NCI-H1092 (cell line): ENCODE data around the gene KCMF1.

ENCODE experiments used
- DNase-seq: peaks from one replicate; lab custom pipeline; 2025; lab: John Stamatoyannopoulos, UW

The KCMF1 gene

DNA sequence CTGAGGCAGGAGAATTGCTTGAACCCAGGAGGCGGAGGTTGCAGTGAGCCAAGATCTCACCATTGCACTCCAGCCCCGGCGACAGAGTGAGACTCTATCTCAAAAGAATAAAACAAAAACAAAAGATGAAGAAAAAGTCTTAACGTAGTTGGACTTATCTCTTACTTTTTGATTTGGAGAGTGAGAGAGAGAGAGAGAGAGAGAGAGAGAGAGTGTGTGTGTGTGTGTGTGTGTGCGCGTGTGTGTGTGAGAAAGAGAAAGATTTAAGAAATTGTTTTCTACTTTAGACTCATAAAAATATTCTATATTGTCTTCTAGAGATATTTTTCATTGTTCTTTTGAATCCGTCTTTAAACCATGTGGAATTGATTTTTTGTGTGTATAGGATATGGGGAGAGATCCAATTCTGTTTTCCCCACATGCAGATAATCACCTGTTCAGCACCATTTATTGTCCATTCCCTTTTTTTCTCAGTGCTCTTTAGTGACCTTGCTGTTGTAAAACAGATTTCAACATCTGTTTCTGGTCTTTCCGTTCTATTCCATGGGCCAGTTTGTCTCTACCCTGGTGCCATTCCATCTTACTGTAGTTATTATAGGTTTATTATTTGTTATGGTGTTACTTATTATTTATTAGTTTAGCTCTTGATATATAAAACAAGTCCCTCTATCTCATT lies 53.5 kb downstream of the KCMF1 start:
- DNase-seq, result no peak

DNA sequence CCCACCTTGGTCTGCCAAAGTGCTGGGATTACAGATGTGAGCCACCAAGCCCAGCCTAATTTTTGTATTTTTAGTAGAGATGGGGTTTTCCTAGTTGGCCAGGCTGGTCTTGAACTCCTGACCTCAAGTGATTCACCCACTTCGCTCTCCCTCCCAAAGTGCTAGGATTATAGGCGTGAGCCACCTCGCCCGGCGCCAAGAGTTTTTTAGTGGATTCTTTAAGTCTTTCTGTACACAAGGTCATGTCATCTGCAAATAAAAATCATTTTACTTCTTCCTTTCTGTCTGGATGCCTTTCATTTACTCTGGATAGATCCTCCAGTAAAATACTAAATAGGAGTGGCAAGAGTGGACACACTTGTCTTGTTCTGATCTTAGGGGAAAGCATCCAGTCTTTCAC lies 61.7 kb downstream of the KCMF1 start:
- no peak for DNase-seq

DNA sequence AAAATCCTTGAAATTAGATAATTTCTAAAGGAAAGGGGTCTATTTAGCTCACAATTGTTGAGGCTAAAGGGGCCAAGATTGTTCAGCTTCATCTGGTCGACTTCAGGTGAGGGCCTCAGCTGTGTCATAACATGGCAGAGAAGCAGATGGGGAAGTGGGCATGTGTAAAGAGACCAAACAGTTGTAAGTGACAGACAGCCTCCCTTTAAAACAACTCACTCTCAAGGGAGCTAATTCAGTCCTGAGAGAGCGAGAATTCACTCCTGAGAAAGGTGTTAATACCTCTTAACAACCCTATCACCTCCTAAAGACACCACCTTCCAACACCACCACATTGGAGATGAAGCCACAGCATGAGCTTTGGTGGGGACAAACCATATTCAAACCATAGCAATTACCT lies 62.4 kb downstream of the KCMF1 start:
- DNase-seq, result no peak

DNA sequence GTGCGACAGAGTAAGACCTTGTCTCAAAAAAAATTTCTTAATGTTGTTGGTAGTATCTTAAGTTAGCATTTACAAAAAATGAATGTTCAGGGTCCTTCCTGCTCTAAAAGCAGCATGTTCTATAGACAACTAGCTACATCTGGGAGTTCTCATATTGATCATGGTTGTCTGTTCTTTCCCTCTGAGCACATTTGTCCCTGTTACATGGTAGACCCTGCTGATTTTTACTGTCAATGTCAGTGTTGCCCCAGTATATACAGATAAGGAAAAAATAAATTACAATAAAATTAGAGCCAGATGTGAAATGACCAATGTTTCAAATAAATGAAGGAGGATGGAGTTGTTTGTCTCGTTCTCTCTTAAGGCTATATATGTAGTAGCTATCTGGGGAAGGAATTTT lies 63.2 kb downstream of the KCMF1 start:
- DNase-seq, result no peak

DNA sequence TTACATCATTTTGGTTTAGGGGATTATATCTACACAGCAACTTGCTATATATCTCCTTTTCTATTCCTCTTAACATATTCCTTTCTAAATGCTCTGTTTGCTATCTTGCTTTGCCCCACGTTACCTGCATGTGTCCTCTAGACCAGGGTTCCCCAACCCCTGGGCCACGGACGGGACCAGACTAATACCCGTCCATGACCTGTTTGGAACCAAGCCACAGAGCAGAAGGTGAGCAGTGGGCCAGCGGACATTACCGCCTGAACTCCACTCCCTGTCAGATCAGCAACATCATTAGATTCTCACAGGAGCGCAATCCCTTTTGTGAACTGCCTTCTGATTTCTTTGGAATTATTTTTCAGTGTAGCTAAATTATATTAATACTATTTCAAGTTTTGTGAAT lies 66.7 kb downstream of the KCMF1 start:
- no peak for DNase-seq

DNA sequence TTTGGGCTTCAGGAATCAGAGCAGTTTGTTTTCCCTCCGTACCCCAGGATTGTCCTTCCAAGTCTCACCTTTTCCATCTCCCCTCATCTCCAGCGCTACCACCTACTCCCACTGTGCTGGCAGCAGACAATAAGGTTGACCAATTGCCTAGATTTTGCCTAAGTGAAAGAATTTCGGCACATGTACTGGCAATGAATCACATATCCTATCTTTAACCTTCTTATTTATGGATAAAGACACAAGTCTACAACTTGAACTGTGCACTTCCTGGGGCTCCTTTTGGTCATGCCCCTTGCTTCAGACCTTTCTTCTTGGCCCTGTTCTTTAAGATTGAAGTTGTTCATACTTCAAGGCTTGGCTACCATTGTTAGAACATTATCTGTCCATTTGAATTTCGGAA lies 71.4 kb downstream of the KCMF1 start:
- no peak for DNase-seq

DNA sequence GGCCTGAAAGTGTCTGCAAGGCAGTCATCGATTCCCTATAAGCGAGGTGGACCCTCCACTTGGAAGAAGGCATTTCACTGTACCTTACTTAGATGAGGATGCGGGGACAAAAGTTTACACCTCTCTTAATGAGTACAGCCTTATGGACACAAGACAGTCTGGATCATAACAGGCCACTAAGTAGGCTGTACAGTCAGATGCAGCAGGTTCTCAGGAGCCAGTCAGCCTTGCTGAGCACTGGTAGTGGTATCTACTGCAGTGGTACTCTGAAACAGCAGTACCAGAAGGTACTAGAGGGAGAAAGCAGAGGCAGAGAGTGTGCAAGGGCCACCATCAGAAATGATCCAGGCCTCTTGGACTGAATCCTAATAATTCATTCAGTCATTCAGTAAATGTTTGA lies 77.6 kb downstream of the KCMF1 start:
- no peak for DNase-seq

DNA sequence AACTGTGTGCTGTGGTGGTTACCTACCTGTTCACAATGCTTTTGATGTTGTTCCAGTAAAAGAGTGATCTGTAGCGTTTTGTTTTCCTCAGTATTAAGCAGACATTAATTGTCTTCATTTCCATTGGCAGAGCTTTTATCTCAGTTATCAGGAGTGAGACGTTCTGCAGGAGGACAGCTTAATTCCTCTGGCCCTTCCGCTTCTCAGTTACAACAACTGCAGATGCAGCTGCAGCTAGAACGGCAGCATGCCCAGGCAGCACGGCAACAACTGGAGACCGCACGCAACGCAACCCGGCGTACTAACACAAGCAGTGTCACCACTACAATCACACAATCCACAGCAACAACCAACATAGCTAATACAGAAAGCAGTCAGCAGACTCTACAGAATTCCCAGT lies 78.3 kb downstream of the KCMF1 start:
- no peak for DNase-seq

DNA sequence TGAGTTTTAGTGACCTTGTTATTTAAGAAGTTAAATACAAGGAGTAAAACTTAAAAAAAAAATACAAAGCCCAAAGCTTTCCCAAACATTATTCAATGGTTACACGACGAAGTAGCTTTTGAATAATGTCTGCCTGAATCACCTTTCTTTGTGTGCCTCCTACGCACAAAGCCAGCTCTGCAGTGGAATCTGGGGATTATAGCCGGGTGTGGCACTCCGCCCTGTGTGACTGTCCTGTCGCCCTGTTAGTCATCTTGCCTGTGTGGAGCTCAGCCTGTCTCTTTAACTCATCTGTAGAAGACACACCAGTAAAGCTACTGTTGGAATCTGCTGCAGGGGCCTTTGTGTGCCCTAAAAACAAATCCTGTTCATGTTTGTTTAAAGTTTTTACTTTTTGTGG lies 82.8 kb downstream of the KCMF1 start:
- no peak for DNase-seq

DNA sequence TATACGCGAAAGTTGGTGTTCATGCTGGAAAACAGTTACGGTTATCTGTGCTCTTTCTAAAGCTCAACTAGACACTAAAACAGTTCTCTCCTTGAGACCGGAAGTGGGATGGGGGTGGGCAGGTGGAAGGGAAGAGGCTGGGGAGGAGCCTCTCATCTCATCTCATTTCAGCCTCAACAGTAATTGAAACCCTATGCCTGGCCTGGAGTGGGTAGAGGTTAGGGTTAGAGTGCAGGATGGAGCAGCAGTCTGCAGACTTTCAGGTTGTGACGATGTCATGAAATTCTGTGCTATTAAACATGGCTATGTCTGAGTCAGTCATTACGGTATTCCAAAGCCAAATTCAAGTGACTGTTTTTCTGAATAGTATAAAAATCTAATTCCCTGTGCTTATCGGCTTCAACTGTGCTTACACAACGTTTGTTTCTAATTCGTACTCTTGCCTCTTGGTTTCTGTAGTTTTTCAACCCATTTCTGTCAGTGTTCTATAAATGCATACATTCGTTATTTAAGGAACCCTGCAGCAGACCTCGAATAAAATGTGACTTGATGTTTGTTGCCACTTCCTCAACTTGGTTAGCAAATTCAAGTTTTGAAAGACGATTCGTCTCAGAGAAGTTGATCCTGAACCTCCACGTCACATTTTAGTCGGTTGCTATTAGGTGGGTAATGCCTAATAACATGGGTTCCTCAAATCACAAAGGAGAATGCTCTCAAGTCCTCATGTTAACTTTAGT lies 86.4 kb downstream of the KCMF1 start:
- DNase-seq, result no peak

DNA sequence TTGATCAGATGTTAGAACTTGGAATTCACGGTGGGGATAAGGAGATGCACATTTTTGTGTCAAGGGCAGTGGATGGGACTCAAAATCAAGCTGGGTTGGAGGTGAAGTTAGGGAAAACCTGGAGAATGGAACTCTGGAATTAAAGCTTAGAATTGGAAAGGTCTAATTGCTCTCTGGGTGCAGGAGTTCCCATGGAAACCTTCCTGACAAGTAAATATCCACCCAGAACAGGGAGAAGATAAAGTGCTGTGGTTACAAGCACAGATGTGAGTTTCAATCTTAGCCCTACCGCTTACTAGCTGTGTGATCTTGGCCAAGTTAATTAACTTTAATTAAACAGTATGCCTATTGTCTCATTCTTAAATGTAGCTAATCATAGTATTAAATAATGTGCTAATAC lies 90.9 kb downstream of the KCMF1 start:
- DNase-seq, result no peak

DNA sequence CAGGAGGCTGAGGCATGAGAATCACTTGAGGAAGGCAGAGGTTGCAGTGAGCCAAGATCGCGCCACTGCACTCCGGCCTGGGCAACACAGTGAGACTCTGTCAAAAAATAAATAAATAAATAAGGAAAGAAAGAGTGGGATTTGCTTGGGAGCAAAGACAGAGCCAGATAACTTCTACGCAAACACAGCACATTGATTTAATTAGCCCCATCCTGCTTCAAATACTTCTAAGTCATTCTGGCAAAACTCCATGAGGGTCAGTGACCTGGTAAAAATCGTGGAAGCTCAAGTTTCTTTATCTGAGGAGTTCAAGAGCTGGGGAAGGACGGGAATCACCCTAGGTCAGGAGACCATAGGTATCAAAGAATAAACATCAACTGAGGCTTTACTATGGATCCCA lies 91.6 kb downstream of the KCMF1 start:
- no peak for DNase-seq

DNA sequence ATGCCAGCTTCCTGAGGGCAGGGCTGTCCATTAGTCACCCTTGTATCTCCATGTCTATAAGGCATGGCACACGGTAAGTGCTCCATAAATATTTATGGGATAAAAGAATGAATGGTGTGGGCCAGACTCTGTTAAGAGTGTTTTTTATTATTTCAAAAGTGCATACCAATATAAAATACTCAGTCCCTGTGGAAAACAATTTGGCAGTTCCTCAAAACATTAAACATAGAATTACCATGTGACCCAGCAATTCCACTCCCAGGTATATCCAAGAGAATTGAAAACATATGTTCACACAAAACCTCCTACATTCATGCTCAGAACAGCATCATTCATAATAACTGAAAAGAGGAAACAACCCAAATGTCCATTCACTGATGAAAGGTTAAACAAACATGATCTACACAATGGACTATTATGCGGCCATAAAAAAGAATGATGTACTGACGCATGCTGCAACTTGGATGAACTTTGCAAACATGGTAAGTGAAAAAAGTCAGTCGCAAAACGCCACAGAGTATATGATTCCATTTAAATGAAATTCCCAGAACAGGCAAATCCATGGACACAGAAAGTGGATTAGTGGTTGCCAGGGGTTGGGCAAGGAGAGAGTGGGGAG lies 93.1 kb downstream of the KCMF1 start:
- DNase-seq, result no peak

DNA sequence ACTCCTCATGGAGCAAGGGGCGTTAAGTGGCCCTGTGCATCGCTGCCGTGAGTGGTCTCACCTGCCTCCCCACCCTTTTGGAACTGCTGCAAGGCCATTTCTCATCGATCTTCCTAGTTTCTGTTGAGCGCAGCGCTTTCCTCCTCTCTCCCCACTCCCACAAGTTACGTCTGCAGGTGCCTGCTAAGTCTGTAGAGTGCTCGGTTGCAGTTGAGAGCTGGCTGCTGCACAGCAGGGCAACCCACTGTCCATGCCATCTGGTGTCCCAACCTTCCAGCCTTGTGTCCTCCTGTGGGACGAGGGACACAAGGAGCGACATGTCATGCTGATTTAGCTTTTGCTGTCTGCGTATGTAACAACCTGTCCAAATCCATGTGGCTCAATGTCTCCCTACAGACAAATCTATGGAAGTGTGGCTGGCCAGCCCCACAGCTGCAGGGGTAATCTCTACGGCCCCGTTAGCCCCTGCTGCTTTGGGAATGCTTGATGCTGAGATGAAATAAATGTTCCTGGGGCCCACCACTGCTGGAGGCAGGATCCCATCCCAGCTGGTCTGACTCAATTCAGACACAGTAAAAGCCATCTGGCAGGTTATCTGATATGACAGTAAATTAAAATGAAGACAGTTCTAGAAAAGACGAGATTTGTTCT lies 94.1 kb downstream of the KCMF1 start:
- DNase-seq, result no peak

DNA sequence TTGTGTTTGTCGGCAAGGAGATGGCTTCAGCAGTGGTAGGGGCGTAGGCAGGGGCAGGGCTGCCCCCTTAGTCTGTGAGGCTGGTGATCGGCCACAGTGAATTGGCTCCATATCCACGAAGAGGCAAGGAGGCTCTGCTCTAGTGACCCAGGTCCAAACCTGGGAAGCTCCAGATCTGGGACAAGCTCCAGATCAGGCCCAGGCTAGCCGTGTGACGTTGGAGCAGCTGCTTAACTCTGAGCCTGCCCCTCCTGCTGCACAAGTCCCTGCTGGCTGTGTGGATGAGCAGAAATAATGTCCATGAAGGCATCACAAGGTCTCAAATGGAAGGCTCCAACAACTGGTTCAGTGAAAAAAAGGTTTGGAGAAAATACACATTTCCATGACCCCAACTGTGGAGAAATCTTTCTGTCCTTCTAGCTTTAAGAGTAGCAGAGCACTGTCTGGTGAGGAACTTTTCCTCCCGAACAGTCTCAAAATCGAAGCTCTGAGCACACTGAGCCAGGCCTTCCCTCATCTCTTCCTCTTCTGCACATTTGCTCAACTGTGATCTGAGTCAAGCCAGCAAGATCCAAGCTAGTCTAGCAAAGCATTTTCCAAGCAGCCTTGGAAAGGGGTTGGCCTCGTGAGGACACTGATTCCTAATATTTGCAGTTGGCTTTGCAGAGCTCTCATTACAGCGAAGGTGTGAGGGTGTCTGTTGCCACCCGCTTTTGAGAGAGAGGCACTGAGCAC lies 95.2 kb downstream of the KCMF1 start:
- no peak for DNase-seq

DNA sequence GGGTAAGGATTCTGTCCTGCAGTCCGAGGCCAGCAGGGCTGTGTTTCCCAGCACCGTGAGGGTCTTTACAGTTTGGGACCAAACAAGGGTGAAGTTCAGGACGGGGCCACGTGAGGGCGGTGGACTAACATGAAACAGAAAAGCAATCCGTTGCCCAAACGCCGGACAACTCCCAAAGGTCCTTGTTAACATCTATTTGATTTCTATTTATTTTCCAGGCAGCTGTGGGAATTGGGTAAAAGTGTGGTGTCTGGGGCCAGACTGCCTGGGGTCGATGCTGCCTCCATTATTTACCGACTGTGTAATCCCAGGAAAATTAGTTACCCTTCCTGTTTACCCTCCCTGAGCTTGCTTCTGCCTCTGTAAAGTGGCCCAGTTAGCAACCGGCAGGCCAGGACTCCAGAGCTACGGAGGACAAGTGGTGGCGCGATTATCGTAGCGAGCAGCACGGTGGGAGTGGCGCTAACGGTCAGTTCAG lies 96.0 kb downstream of the KCMF1 start:
- DNase-seq, result peak; percentile 42

DNA sequence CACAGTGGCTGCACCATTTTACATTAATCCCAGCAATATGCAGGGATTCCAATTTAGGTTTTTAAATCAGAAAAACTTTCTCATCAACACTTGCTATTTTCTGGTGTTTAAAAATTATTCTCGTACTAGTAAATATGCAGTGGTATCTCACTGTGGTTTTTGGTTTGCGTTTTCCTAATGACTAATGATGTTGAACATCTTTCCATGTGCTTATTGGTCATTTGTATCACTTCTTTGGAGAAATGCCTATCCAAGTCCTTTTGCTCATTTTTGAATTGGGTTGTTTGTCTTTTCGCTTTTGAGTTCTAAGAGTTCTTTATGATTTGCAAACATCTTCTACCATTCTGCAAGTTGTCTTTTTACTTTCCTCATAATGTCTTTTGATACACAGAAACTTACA lies 100.1 kb downstream of the KCMF1 start:
- DNase-seq, result no peak

DNA sequence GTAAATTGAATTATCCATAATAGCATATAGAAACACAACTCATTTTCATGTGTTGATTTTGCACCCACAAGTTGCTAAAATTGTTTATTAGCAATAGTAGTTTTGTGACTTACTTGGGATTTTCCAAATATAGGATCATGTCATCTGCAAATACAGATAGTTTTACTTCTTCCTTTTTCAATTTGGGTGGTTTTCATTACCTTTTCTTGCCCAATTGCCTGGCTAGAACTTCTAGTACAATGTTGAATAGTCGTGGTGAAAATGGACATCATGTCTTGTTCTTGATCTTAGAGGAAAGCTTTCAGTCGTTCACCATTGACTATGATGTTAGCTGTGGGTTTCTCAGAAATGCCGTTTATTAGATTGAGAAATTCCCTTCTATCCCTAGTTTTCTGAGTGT lies 102.1 kb downstream of the KCMF1 start:
- no peak for DNase-seq

DNA sequence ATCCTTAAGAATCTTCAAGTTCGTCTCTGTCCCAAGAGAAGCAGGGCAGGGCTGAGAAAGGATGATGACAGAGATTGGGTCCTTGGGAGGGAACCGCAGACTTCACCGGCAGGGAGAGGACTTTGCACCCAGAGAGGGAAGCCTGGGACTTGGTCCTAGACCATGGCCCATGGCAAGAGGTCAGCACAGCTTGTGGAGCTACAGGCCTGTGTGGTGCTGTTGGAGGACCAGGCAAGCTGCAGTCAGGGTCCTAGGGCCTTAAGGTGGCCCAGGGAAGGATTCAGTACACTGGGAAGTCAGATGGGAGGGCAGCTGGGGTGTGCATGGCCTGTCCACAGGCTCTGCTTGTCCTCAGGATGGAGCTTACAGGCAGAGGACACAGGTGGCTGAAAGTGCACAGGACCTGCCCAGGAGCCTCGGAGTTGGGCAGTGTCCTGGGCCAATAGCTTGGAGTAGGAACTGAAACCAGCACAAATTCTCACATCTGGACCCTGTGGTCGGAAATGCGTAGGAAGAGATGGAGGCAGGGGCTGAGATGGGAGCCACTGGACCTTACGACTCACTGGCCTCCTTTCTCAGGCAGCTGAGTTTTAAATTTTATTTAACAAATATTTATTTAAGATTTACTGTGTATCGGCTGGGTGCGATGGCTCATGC lies 105.8 kb downstream of the KCMF1 start:
- no peak for DNase-seq

DNA sequence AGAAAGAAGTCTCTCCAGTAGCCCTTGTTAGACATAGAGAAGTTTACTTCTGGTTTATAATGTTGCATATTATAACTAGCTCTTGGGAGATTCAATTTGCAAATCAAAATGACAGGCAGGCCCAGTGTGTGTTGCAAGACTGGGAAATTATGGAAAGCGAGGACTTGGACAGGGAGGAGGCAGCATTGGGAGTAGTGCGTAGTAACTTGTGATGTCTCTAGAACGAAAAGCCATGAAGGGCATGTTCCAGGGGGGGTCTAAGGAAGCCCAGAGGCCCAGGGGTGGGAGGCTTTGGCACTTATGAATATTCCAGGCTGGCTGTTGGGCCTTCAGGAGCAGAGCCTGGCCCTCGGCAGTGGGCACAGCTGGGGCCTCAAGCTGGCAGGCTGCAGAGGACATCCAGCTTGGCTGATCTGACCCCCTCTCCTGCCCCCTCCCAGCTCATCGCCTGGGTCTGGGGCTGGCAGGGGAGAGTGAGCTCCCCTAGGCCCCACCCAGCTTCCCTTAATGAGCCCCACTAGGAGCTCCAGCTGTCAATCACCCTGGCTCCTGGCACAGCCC lies 107.0 kb downstream of the KCMF1 start:
- no peak for DNase-seq

DNA sequence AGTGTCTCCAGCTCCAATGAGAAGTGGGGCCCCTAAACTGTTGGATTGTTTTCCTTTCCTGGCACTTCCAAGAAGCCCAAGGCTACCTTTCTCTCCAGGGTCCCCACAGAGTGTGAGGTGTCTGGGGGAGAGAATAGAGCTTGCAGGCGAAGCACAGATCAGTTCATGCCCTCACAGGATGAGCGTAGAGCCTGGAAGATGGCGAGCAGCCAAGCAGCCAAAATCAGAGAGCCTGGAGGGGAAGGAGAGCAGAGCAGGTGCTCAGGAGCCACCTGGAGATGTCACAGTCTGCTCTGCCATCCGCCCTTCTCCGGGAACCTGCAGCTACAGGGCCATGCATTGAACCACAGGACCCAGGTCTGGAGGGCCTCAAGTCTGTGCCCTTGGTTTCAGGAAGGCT lies 107.6 kb downstream of the KCMF1 start:
- DNase-seq, result no peak
